ENCODE measurements around the gene LNPEP.
A peak's percentile ranks its signal among the peaks of the same experiment; 100 is the strongest.
"Not testable (repeated sequence)": the region's sequence is repeated elsewhere in the genome, so short reads cannot be mapped to it uniquely, and the experiment has no call there.

The LNPEP gene

GRCh38 chr5:96930589-96930988, 5.3 kb upstream of the LNPEP start:
- no peak for DNase-seq

- not testable (repeated sequence) for DNase-seq
These were observed 4.8 kb upstream of the LNPEP start for GRCh38 chr5:96931037-96931436.

- no peak for DNase-seq
These were observed 4.3 kb upstream of the LNPEP start for GRCh38 chr5:96931605-96932004.

- DNase-seq, result no peak
These were observed 3.9 kb upstream of the LNPEP start for GRCh38 chr5:96932026-96932425.

- no peak for DNase-seq
These were observed 1.8 kb upstream of the LNPEP start for GRCh38 chr5:96933764-96934707.

- peak; percentile 88 for DNase-seq
These were observed 947 bp upstream of the LNPEP start for GRCh38 chr5:96934708-96935558.

- peak; percentile 51 for DNase-seq
These were observed 796 bp downstream of the LNPEP start for GRCh38 chr5:96936431-96937320.

GRCh38 chr5:96940586-96940985, 4.7 kb downstream of the LNPEP start:
- no peak for DNase-seq

GRCh38 chr5:96941140-96941539, 5.3 kb downstream of the LNPEP start:
- DNase-seq, result no peak

- DNase-seq, result no peak
These were observed 6.2 kb downstream of the LNPEP start for GRCh38 chr5:96942078-96942477.

- DNase-seq, result no peak
These were observed 7.0 kb downstream of the LNPEP start for GRCh38 chr5:96942911-96943310.

GRCh38 chr5:96943799-96944198, 7.9 kb downstream of the LNPEP start:
- no peak for DNase-seq

- no peak for DNase-seq
These were observed 9.4 kb downstream of the LNPEP start for GRCh38 chr5:96945144-96945897.

- no peak for DNase-seq
These were observed 10.5 kb downstream of the LNPEP start for GRCh38 chr5:96946381-96946780.

GRCh38 chr5:96952118-96952750, 16.4 kb downstream of the LNPEP start:
- no peak for DNase-seq

GRCh38 chr5:96952974-96953730, 17.3 kb downstream of the LNPEP start:
- no peak for DNase-seq

GRCh38 chr5:96957254-96958049, 21.6 kb downstream of the LNPEP start:
- peak; percentile 25 for DNase-seq

GRCh38 chr5:96958977-96959376, 23.1 kb downstream of the LNPEP start:
- no peak for DNase-seq

- DNase-seq, result no peak
These were observed 25.2 kb downstream of the LNPEP start for GRCh38 chr5:96961053-96961452.

- no peak for DNase-seq
These were observed 26.7 kb downstream of the LNPEP start for GRCh38 chr5:96962540-96962991.

Measured in stimulated activated CD4-positive, alpha-beta T cell treated with anti-CD3 and anti-CD28 coated beads, Interleukin-4, amount 100 ng/mL, for 1 hour (primary cell).